Measurements from ENCODE around the gene LAMA3.

DNA sequence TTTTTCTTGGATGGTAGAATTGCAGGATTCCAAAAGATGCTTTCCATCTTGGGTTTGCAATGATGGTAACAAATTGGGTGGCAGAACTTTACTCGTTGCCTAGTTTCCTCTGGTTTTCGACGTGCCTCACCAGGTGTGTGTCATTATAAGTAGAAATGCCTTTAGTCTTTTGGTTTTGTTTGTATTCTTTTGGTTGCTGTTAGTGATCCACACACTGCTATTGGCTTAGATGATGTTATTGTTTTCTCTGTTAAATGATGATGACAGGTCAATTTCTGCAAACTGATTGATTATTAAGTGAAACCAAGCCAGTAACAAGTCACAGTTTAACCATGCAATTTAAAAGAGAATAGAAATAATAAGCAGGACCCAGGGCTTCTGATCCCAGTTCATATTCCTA, 6.1 kb upstream of the LAMA3 start:
- TF ChIP-seq, protein P1, sequence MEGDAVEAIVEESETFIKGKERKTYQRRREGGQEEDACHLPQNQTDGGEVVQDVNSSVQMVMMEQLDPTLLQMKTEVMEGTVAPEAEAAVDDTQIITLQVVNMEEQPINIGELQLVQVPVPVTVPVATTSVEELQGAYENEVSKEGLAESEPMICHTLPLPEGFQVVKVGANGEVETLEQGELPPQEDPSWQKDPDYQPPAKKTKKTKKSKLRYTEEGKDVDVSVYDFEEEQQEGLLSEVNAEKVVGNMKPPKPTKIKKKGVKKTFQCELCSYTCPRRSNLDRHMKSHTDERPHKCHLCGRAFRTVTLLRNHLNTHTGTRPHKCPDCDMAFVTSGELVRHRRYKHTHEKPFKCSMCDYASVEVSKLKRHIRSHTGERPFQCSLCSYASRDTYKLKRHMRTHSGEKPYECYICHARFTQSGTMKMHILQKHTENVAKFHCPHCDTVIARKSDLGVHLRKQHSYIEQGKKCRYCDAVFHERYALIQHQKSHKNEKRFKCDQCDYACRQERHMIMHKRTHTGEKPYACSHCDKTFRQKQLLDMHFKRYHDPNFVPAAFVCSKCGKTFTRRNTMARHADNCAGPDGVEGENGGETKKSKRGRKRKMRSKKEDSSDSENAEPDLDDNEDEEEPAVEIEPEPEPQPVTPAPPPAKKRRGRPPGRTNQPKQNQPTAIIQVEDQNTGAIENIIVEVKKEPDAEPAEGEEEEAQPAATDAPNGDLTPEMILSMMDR (IDR thresholded peaks at IDR 0.05; ENCODE audit: extremely low read depth in 1 of 2, insufficient read depth in 1 of 2, low read depth in 1 of 2, low read length in 2 of 2): no peak
- TF ChIP-seq EZH2 (IDR thresholded peaks at IDR 0.05; ENCODE audit: borderline replicate concordance, low read depth, low read length, severe bottlenecking) (no peak), GATA2 (IDR thresholded peaks at IDR 0.05; ENCODE audit: insufficient read depth, insufficient read length, low read depth, low read length) (no peak), MYC (IDR thresholded peaks at IDR 0.05; ENCODE audit: low read depth, low read length) (no peak)

Measured in endothelial cell of umbilical vein (primary cell).